ENCODE measurements around the gene PSEN1.
"Not testable (repeated sequence)": the region's sequence is repeated elsewhere in the genome, so short reads cannot be mapped to it uniquely, and the experiment has no call there.

Gene PSEN1

GRCh38 chr14:73166399-73166798 is 30.1 kb downstream of the PSEN1 start:
- no peak for DNase-seq (ENCODE audit: low read depth in 2 of 2)

DNA sequence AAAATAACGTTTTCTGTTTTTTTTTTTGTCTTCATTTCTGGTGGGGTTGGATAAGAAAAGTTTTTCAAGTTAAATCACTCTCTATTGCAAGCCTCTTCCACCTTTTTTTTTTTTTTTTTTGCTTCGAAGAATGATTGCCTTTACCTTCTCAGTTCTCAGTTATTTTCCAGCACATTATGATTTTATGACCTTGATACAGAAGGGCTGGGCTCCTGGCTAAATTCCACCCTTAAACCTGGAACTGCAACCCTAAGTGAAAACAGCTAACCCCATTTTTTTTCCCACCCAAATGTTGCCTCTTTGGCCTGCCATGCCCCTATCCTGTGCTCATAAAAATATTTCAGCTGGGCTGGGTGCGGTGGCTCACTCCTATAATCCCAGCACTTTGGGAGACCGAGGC is 31.4 kb downstream of the PSEN1 start:
- no peak for DNase-seq (ENCODE audit: low read depth in 2 of 2)

GRCh38 chr14:73168274-73168673 is 32.0 kb downstream of the PSEN1 start:
- DNase-seq (ENCODE audit: low read depth in 2 of 2) = no peak

- DNase-seq (ENCODE audit: low read depth in 2 of 2) = no peak
Measured at GRCh38 chr14:73168691-73169090, 32.4 kb downstream of the PSEN1 start.

DNA sequence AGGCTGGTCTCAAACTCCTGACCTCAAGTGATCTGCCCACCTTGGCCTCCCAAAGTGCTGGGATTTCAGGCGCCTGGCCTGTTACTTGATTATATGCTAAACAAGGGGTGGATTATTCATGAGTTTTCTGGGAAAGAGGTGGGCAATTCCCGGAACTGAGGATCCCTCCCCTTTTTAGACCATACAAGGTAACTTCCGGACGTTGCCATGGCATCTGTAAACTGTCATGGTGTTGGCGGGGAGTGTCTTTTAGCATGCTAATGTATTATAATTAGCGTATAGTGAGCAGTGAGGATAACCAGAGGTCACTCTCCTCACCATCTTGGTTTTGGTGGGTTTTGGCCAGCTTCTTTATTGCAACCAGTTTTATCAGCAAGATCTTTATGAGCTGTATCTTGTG is 33.5 kb downstream of the PSEN1 start:
- DNase-seq (ENCODE audit: low read depth in 2 of 2) = not testable (repeated sequence)

DNA sequence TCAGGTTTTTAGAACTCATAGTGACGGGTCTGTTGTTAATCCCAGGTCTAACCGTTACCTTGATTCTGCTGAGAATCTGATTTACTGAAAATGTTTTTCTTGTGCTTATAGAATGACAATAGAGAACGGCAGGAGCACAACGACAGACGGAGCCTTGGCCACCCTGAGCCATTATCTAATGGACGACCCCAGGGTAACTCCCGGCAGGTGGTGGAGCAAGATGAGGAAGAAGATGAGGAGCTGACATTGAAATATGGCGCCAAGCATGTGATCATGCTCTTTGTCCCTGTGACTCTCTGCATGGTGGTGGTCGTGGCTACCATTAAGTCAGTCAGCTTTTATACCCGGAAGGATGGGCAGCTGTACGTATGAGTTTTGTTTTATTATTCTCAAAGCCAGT is 34.4 kb downstream of the PSEN1 start:
- no peak for DNase-seq (ENCODE audit: low read depth in 2 of 2)

GRCh38 chr14:73172500-73172899 is 36.2 kb downstream of the PSEN1 start:
- no peak for DNase-seq (ENCODE audit: low read depth in 2 of 2)

GRCh38 chr14:73173092-73173735 is 36.9 kb downstream of the PSEN1 start:
- DNase-seq (ENCODE audit: low read depth in 2 of 2) = no peak

GRCh38 chr14:73176685-73177084 is 40.4 kb downstream of the PSEN1 start:
- no peak for DNase-seq (ENCODE audit: low read depth in 2 of 2)

GRCh38 chr14:73180385-73180805 is 44.1 kb downstream of the PSEN1 start:
- DNase-seq (ENCODE audit: low read depth in 2 of 2) = no peak

DNA sequence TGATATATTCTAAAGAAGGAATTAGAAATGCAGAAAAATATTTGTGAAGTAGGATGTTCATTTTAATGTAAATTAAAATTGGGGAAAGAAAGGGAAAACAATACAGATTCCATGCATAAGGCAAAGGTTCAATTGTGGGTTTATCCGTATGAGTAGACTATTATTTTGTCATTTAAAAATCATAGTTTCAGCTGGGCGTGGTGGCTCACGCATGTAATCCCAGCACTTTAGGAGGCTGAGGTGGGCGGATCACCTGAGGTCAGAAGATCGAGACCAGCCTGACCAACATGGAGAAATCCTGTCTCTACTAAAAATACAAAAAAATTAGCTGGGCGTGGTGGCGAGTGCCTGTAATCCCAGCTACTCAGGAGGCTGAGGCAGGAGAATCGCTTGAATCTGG is 44.7 kb downstream of the PSEN1 start:
- DNase-seq (ENCODE audit: low read depth in 2 of 2) = not testable (repeated sequence)

- DNase-seq (ENCODE audit: low read depth in 2 of 2) = no peak
Measured at GRCh38 chr14:73188501-73188911, 52.2 kb downstream of the PSEN1 start.

DNA sequence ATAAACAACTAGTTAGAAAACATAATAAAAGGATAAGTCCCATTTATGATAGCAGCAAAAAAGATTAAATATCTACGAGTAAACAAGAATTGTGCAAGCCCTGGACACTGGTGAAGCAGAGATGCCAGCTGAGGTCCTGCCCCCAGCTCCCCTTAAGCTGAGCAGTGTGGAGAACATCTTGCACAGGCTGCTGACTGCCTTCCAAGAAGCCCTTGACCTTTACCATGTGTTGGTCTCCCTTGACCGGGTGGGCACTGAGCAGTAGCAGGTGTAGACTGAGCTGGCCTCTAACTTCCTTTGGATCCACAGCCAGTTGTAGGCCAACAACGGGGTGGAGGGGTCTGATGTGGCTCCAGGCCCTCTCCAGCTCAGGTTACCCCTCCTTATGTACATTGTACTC is 53.3 kb downstream of the PSEN1 start:
- DNase-seq (ENCODE audit: low read depth in 2 of 2) = no peak

GRCh38 chr14:73191441-73191840 is 55.1 kb downstream of the PSEN1 start:
- no peak for DNase-seq (ENCODE audit: low read depth in 2 of 2)

- DNase-seq (ENCODE audit: low read depth in 2 of 2) = not testable (repeated sequence)
Measured at GRCh38 chr14:73194306-73194705, 58.0 kb downstream of the PSEN1 start.

DNA sequence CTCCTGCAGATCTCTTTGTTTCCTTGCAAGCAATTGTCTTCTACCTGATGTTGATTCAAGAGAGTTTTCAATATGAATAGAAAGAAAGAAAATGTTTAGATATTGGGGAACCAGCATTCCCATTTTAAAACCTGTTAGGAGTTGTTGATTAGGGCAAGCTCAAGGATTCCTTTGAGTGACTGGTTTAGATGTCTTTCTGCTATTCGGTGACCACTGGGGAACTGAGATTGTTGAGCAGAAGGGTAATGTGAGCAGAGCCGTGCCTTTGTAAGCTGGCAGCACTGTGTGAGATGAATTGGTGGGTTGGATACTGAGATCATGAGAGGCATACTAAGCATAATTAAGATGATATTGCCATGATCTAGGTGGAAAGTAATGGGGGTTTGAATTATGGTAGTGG is 61.9 kb downstream of the PSEN1 start:
- no peak for DNase-seq (ENCODE audit: low read depth in 2 of 2)

DNA sequence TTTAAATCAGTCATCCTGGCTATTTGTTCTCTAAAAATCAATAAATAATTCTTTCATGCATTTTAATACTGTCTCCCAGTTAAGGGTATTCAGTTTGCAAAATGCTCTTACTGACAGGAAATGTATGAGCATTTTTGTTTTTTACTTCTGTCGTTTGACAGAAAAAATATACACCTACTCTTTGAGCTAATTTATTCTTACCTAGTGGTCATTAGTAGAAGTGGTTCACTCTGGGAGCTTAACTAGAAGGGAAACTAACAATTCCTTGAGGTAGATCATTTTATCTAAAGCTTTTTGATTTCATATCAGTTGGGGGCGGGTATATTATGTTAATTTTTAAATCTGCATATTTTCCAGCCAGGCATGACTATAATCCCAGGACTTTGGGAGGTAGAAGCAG is 67.2 kb downstream of the PSEN1 start:
- DNase-seq (ENCODE audit: low read depth in 2 of 2) = no peak

DNA sequence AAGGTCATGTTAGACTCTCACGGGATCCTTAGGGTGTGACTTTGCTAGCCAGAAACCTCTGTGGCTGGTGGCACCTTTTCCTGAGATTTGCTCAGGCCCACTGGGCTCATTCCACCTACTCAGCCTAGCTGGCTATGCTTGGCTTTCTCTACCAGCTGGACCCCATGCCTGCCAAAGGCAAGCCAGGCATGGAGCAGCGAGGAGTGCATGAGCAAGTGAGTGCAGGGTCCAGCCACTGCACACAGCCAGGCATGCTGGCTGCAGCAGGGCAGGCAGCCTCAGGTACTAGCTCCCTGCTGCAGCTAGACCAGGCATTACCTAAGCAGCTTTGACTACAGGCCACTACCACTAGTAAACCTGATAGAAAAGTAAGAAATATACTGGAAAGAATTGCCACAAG is 71.3 kb downstream of the PSEN1 start:
- no peak for DNase-seq (ENCODE audit: low read depth in 2 of 2)

- DNase-seq (ENCODE audit: low read depth in 2 of 2) = no peak
Measured at GRCh38 chr14:73208390-73208789, 72.1 kb downstream of the PSEN1 start.

DNA sequence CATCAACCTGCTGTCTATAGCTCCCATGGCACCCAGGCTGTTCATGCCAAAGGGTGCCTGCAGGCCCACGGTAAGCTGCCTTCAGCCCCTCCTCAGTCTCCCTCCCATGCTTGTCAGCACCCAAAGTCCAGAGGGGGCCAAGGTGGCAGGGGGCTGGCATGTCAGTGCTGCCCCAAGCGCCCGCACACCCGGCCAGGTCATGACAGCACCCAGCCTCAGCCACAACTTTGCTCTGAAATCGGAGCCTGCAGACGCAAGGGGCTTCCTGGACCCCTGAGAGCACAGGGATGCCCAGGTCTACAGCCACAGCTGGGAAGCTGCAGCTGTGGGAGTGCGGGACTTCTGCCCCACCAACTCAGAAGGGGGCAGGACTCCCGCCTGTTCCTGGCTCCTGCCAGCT is 72.5 kb downstream of the PSEN1 start:
- no peak for DNase-seq (ENCODE audit: low read depth in 2 of 2)

DNA sequence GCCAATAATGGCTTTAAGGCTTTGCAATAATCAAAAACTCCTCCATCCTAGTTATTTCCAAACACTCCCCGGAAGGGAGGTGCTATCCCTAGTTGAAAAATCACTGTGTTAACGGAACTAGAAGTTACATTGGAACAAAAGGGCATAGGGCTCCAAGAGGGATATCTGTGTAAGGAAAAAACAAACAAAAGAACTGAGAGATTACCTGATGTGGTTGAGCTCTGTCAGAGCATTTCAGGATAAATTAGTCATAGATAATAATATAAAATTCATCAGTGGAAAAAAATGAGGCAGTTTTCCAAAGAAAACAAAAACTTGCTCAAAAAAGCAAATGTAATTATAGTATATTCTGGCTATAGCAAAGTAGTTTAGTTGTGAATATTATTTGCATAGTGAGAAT is 73.6 kb downstream of the PSEN1 start:
- DNase-seq (ENCODE audit: low read depth in 2 of 2) = no peak

- DNase-seq (ENCODE audit: low read depth in 2 of 2) = no peak
Measured at GRCh38 chr14:73211251-73212040, 75.1 kb downstream of the PSEN1 start.

GRCh38 chr14:73216030-73216429 is 79.7 kb downstream of the PSEN1 start:
- DNase-seq (ENCODE audit: low read depth in 2 of 2) = no peak

DNA sequence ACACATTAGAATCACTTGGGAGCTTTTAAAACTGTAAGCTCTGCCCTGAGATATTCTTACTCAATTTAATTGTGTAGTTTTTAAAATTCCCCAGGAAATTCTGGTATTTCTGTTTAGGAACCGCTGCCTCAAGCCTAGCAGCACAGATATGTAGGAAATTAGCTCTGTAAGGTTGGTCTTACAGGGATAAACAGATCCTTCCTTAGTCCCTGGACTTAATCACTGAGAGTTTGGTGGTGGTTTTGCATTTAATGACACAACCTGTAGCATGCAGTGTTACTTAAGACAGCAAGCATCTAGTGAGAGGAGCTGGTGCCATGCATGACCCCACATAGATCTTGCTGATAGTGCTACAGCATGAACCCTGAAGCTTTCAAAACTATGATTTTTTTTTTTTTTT is 81.1 kb downstream of the PSEN1 start:
- no peak for DNase-seq (ENCODE audit: low read depth in 2 of 2)
